H9 (cell line): ENCODE results near the gene ADAMTSL2. TPM values are rescaled to one million over a fixed set of nuclear protein-coding genes. Genes with fewer than 3 reads are reported as not detected.

ENCODE experiments used
- DNase-seq: peaks from one replicate; pipeline ENCODE4 v3.0.0-alpha.2; 2017
- H2AFZ ChIP-seq: one replicate; pipeline ENCODE4 v1.6.1; 2013; ENCODE audit warnings: mild to moderate bottlenecking, low read length, control low read depth, moderate library complexity
- H2AK5ac ChIP-seq: 2 replicates; pipeline ENCODE4 v1.6.1; 2013; ENCODE audit warnings: low read length, control low read depth, mixed read lengths; ENCODE audit not compliant: insufficient read length
- H2BK120ac ChIP-seq: one replicate; pipeline ENCODE4 v1.6.1; 2013; ENCODE audit warnings: low read depth, mild to moderate bottlenecking, low read length, control low read depth, inconsistent platforms; ENCODE audit not compliant: poor library complexity, severe bottlenecking
- H2BK12ac ChIP-seq: 2 replicates; pipeline ENCODE4 v1.6.1; 2013; ENCODE audit warnings: low read length, control low read depth, mixed read lengths, low read depth; ENCODE audit not compliant: insufficient read length
- H2BK15ac ChIP-seq: 2 replicates; pipeline ENCODE4 v1.6.1; 2013; ENCODE audit warnings: low read depth, low read length, control low read depth
- H2BK20ac ChIP-seq: one replicate; pipeline ENCODE4 v1.6.1; 2013; ENCODE audit warnings: low read depth, mild to moderate bottlenecking, low read length, control low read depth, inconsistent platforms; ENCODE audit not compliant: poor library complexity, severe bottlenecking
- H2BK5ac ChIP-seq: 2 replicates; pipeline ENCODE4 v1.6.1; 2013; ENCODE audit warnings: low read length, control low read depth, mixed read lengths; ENCODE audit not compliant: insufficient read length
- H3K14ac ChIP-seq: 2 replicates; pipeline ENCODE4 v1.6.1; 2013; ENCODE audit warnings: low read length, control low read depth; ENCODE audit not compliant: insufficient read depth
- H3K18ac ChIP-seq: 2 replicates; pipeline ENCODE4 v1.6.1; 2013; ENCODE audit warnings: low read depth, mild to moderate bottlenecking, mixed read lengths, low read length, control low read depth; ENCODE audit not compliant: insufficient read length
- H3K23ac ChIP-seq: 2 replicates; pipeline ENCODE4 v1.6.1; 2013; ENCODE audit warnings: low read length, control low read depth, mixed read lengths, low read depth; ENCODE audit not compliant: insufficient read length
- H3K23me2 ChIP-seq: 2 replicates; pipeline ENCODE4 v1.6.1; 2013; ENCODE audit warnings: low read depth, mild to moderate bottlenecking, mixed read lengths, low read length, control low read depth; ENCODE audit not compliant: insufficient read length, poor library complexity, severe bottlenecking
- H3K27ac ChIP-seq: 2 replicates; pipeline ENCODE4 v1.5.1; 2013; ENCODE audit warnings: low read length, control low read depth, mixed read lengths, low read depth; ENCODE audit not compliant: insufficient read length
- H3K27me3 ChIP-seq: 2 replicates; pipeline ENCODE4 v1.6.1; 2013; ENCODE audit warnings: low read length, control low read depth, inconsistent platforms; ENCODE audit not compliant: insufficient read depth
- H3K4ac ChIP-seq: 2 replicates; pipeline ENCODE4 v1.6.1; 2013; ENCODE audit warnings: low read depth, mild to moderate bottlenecking, control low read depth, inconsistent platforms, low read length, moderate library complexity
- H3K4me1 ChIP-seq: 2 replicates; pipeline ENCODE4 v1.6.1; 2013; ENCODE audit warnings: low read length, control low read depth, inconsistent platforms; ENCODE audit not compliant: insufficient read depth
- H3K4me2 ChIP-seq: 2 replicates; pipeline ENCODE4 v1.6.1; 2013; ENCODE audit warnings: low read length, control low read depth, mixed read lengths; ENCODE audit not compliant: insufficient read length, insufficient read depth
- H3K56ac ChIP-seq: 2 replicates; pipeline ENCODE4 v1.6.1; 2013; ENCODE audit warnings: low read depth, mild to moderate bottlenecking, mixed read lengths, low read length, control low read depth; ENCODE audit not compliant: insufficient read length
- H3K79me1 ChIP-seq: 2 replicates; pipeline ENCODE4 v1.6.1; 2013; ENCODE audit warnings: low read depth, mild to moderate bottlenecking, moderate library complexity, low read length, control low read depth, inconsistent platforms; ENCODE audit not compliant: insufficient read depth, poor library complexity, severe bottlenecking
- H3K79me2 ChIP-seq: 2 replicates; pipeline ENCODE4 v1.6.1; 2013; ENCODE audit warnings: low read length, control low read depth, inconsistent platforms; ENCODE audit not compliant: insufficient read depth
- H3K9ac ChIP-seq: 2 replicates; pipeline ENCODE4 v1.6.1; 2013; ENCODE audit warnings: low read length, control low read depth, mixed read lengths; ENCODE audit not compliant: insufficient read length; ENCODE audit errors: extremely low read depth
- H3K9me3 ChIP-seq: one replicate; pipeline ENCODE4 v1.6.1; 2013; ENCODE audit warnings: low read depth, low read length, inconsistent platforms; ENCODE audit not compliant: control insufficient read depth
- H3T11ph ChIP-seq: one replicate; pipeline ENCODE4 v1.6.1; 2013; ENCODE audit warnings: mild to moderate bottlenecking, low read length, control low read depth, inconsistent platforms
- H4K20me1 ChIP-seq: one replicate; pipeline ENCODE4 v1.6.1; 2013; ENCODE audit not compliant: control insufficient read depth, insufficient read length, insufficient read depth
- H4K5ac ChIP-seq: 2 replicates; pipeline ENCODE4 v1.6.1; 2013; ENCODE audit warnings: low read depth, mild to moderate bottlenecking, mixed read lengths, low read length, control low read depth; ENCODE audit not compliant: insufficient read length
- H4K8ac ChIP-seq: replicated peaks from 2 replicates; pipeline ENCODE4 v1.6.1; 2013; ENCODE audit warnings: low read length, control low read depth, mixed read lengths, low read depth; ENCODE audit not compliant: insufficient read length
- H4K91ac ChIP-seq: 2 replicates; pipeline ENCODE4 v1.6.1; 2013; ENCODE audit warnings: low read depth, mild to moderate bottlenecking, moderate library complexity, mixed read lengths, low read length, control low read depth; ENCODE audit not compliant: insufficient read length
- H3K27ac Mint-ChIP-seq, 3 experiments: 2 replicates in 2 of 3; 3 replicates in 1 of 3; pipeline ENCODE4 v1.8.0; 2020 to 2021; ENCODE audit warnings: mixed read lengths in 3 of 3, mild to moderate bottlenecking in 1 of 3, moderate library complexity in 1 of 3
- H3K27me3 Mint-ChIP-seq: 2 replicates; pipeline ENCODE4 v1.8.0; 2021; ENCODE audit warnings: low read depth, mild to moderate bottlenecking, moderate library complexity, mixed read lengths
- H3K36me3 Mint-ChIP-seq, 3 experiments: 2 replicates in 2 of 3; 3 replicates in 1 of 3; pipeline ENCODE4 v1.8.0; 2020 to 2021; ENCODE audit warnings: low read depth in 3 of 3, mixed read lengths in 3 of 3; ENCODE audit not compliant: insufficient read depth in 1 of 3
- H3K4me1 Mint-ChIP-seq, 2 experiments: 2 replicates each; pipeline ENCODE4 v1.8.0; 2020; ENCODE audit warnings: mixed read lengths in 2 of 2
- H3K4me3 Mint-ChIP-seq, 2 experiments: 2 replicates in 1 of 2; 3 replicates in 1 of 2; pipeline ENCODE4 v1.8.0; 2020 to 2021; ENCODE audit warnings: mild to moderate bottlenecking in 2 of 2, mixed read lengths in 2 of 2, moderate library complexity in 1 of 2
- H3K9me3 Mint-ChIP-seq, 2 experiments: 2 replicates in 1 of 2; 3 replicates in 1 of 2; pipeline ENCODE4 v1.8.0; 2020; ENCODE audit warnings: mild to moderate bottlenecking in 2 of 2, mixed read lengths in 2 of 2, moderate library complexity in 1 of 2
- WGBS: extraction: QIAGEN DNeasy Blood & Tissue Kit; methylation state at CpG from one replicate; pipeline ENCODE4 v1.1.7; 2013; ENCODE audit warnings: missing lambda C conversion rate, low lambda C conversion rate, mixed read lengths; ENCODE audit not compliant: insufficient read length; ENCODE audit errors: extremely low coverage; 5-methylcytosine and 5-hydroxymethylcytosine counted together
- total RNA-seq: library from RNA; stranded (reverse); gene quantifications from 2 replicates; pipeline ENCODE4 v1.2.1, GENCODE V29; 2021
- TF ChIP-seq, protein P1 (sequence below): fragments of 200-600 bp; sonication (generic); conservative IDR thresholded peaks from 3 replicates; pipeline ENCODE4 v1.8.0; 2021; ENCODE audit warnings: antibody characterized with exemption, mild to moderate bottlenecking

The ADAMTSL2 gene
- total RNA-seq, 1 experiment from 2014 or later, result 0.61 TPM

DNA sequence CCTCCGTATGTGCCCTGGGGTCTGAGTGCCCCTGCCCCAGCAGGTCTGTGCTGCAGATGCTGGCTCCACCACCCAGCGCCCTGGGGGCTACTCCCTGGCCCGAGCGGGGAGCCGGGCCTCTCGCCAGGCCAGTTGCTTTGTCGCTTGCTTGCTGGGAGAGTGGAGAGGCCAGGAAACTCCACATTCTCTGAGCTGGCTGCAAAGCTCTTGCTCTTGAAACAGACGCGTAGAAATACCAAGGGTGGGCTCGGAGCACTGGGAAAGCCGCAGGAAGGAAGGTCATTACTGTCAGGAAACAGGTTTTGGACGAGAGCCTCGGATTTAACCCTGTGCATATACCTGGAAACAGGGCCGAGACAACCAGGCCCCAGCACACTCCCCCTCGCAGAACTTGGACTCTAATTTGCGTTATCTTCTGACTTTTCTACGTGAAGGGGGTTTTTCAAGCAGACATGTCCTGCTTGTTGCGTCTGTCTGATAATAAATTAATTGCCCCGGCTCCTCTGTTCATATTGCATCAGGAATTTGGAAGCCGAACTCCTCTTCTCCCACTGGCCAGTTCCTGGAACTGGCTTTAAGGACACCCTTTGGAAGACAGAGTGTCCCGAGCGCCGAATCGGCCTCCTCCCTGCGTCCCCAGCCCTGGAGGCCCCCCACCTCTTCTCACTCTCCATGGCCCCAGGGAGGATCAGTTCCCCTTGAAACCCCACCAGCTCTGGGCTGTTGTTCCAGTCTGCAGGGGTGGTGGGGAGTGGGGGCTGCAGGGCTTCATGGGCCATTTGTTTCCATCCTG lies 11.2 kb downstream of the ADAMTSL2 start:
- Histone ChIP-seq H3K23me2 (no peaks in the 10 kb centered on the region), H3K79me1 (no peaks in the 10 kb centered on the region), H2BK20ac (no peak overlapping the region), H3K18ac (no peak overlapping the region), H3K14ac (no peak overlapping the region), H3K23ac (no peak overlapping the region), H4K91ac (no peak overlapping the region), H3K27me3 (no peaks in the 10 kb centered on the region), H4K5ac (no peak overlapping the region), H3K27ac (no peak overlapping the region), H3K9me3 (no peaks in the 10 kb centered on the region), H3K4me1 (no peaks in the 10 kb centered on the region), H3K79me2 (no peaks in the 10 kb centered on the region), H3T11ph (no peak overlapping the region), H3K56ac (no peak overlapping the region), H2BK12ac (no peak overlapping the region), H2BK15ac (no peak overlapping the region), H3K9ac (no peak overlapping the region), H3K4me2 (no peak overlapping the region), H4K8ac (no peak overlapping the region), H2AK5ac (no peak overlapping the region), H4K20me1 (no peaks in the 10 kb centered on the region), H2AFZ (no peak overlapping the region), H2BK5ac (no peak overlapping the region), H2BK120ac (no peak overlapping the region), H3K4ac (no peak overlapping the region)
- H3K4me1 Mint-ChIP-seq, result peaks cover 2 to 3% of the 10 kb centered on the region in 2 experiments; a peak in 2 of 4 replicates
- H3K36me3 Mint-ChIP-seq, result no peaks in the 10 kb centered on the region
- no peak overlapping the region for H3K27ac Mint-ChIP-seq
- H3K27me3 Mint-ChIP-seq, result peaks cover 1% of the 10 kb centered on the region
- TF ChIP-seq, protein P1, sequence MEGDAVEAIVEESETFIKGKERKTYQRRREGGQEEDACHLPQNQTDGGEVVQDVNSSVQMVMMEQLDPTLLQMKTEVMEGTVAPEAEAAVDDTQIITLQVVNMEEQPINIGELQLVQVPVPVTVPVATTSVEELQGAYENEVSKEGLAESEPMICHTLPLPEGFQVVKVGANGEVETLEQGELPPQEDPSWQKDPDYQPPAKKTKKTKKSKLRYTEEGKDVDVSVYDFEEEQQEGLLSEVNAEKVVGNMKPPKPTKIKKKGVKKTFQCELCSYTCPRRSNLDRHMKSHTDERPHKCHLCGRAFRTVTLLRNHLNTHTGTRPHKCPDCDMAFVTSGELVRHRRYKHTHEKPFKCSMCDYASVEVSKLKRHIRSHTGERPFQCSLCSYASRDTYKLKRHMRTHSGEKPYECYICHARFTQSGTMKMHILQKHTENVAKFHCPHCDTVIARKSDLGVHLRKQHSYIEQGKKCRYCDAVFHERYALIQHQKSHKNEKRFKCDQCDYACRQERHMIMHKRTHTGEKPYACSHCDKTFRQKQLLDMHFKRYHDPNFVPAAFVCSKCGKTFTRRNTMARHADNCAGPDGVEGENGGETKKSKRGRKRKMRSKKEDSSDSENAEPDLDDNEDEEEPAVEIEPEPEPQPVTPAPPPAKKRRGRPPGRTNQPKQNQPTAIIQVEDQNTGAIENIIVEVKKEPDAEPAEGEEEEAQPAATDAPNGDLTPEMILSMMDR, result no peak
- DNase-seq, result no peak
- H3K4me3 Mint-ChIP-seq, result no peak overlapping the region
- WGBS, result no CpG with 5 or more reads among the region's 25 CpGs
- no peaks in the 10 kb centered on the region for H3K9me3 Mint-ChIP-seq
